ENCODE results near the gene ADAMTS2. TPM values are rescaled to one million over a fixed set of nuclear protein-coding genes. Genes with fewer than 3 reads are reported as not detected.

ADAMTS2 gene
- total RNA-seq, 3 donors from 2014 or later (not counting 1 experiment from before 2014, with no cell fraction given): 0.28 TPM; not detected in 2

DNA sequence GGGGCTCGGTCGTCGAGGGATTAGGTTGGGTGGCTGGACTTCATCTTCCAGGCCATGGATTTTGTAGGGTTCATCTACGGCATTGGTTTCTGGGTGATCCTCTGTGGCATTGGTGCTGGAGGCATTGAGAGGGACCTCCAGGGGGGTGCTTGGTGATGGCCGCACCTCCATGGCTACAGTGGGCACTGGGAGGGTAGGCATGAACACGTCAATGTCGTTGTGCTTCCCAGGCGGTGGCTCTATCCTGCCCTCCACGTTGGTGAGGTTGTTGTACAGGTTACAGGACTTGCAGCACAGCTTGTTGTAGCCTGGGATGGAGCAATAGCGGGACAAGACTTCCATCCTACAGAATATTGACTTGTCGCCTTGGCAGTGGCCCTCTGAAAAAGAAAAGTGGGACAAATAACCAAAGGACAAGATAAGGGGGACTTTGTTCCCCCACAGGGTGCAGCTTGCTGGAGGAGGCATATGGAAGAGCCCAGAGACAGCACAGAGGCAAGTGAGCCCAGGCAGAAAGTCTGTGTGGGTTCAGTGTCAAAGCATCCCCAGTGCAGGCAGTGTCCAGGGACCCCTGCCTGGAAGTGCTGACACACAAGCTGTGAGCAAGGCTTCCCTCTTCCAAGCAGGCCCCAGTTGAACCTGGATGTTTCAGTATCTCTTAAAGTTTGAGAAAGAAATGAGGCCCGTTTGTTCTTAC, 231.2 kb downstream of the ADAMTS2 start:
- H3K9me3 ChIP-seq (ENCODE audit: control insufficient read depth, insufficient read depth, low read length): peaks cover 39% of the 10 kb centered on the region
- no peak overlapping the region for H3K27ac ChIP-seq (ENCODE audit: low read length)
- no peak for DNase-seq
- no peaks in the 10 kb centered on the region for H3K4me1 ChIP-seq (ENCODE audit: control insufficient read depth, insufficient read depth, low read length)
- H3K4me3 Mint-ChIP-seq: no peak overlapping the region
- 85% methylated on average over 12 of the region's 12 CpGs for WGBS (ENCODE audit: insufficient coverage)
- H3K27me3 ChIP-seq (ENCODE audit: control insufficient read depth, insufficient read depth, low read length): no peaks in the 10 kb centered on the region
- no peak overlapping the region for H3K4me3 ChIP-seq (ENCODE audit: low read length)
- intact Hi-C loops (cut with micrococcal nuclease): no loop called here
- H3K4me1 Mint-ChIP-seq: no peaks in the 10 kb centered on the region
- H3K9me3 Mint-ChIP-seq: peaks cover 11 to 16% of the 10 kb centered on the region in 2 donors
- H3K36me3 ChIP-seq (ENCODE audit: control insufficient read depth, insufficient read depth, low read length): no peaks in the 10 kb centered on the region
- TF ChIP-seq, protein P1, sequence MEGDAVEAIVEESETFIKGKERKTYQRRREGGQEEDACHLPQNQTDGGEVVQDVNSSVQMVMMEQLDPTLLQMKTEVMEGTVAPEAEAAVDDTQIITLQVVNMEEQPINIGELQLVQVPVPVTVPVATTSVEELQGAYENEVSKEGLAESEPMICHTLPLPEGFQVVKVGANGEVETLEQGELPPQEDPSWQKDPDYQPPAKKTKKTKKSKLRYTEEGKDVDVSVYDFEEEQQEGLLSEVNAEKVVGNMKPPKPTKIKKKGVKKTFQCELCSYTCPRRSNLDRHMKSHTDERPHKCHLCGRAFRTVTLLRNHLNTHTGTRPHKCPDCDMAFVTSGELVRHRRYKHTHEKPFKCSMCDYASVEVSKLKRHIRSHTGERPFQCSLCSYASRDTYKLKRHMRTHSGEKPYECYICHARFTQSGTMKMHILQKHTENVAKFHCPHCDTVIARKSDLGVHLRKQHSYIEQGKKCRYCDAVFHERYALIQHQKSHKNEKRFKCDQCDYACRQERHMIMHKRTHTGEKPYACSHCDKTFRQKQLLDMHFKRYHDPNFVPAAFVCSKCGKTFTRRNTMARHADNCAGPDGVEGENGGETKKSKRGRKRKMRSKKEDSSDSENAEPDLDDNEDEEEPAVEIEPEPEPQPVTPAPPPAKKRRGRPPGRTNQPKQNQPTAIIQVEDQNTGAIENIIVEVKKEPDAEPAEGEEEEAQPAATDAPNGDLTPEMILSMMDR (IDR thresholded peaks at IDR 0.05): no peak
- H3K36me3 Mint-ChIP-seq: no peaks in the 10 kb centered on the region
- H3K27ac Mint-ChIP-seq: no peak overlapping the region
- no peak for ATAC-seq
- H3K27me3 Mint-ChIP-seq (ENCODE audit: low read depth in 2 of 2): no peaks in the 10 kb centered on the region

DNA sequence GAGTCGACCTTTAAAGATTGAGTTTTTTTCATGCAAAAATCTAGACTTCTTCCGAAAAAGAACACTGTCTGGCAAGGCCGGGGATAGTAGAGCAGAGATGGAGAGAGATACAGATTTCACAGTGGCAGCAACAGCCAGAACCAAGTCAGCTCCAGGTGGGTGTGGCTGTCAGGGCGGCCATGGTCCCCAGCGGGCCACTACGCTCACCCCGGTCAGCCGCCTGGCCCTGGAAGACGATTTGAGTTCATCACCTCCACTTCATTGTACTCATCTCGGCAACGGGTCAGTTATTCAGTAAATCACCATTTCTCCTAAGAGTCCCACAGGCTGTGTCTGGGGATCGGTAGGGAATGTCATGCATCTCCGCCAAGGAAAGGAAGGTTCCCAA, 232.1 kb downstream of the ADAMTS2 start:
- no peaks in the 10 kb centered on the region for H3K4me1 Mint-ChIP-seq
- H3K27me3 Mint-ChIP-seq (ENCODE audit: low read depth in 2 of 2): no peaks in the 10 kb centered on the region
- no peaks in the 10 kb centered on the region for H3K36me3 Mint-ChIP-seq
- H3K27ac Mint-ChIP-seq: no peak overlapping the region
- intact Hi-C loops (cut with micrococcal nuclease): no loop called here
- 95% methylated on average over 13 of the region's 13 CpGs for WGBS (ENCODE audit: insufficient coverage)
- TF ChIP-seq, protein P1 (IDR thresholded peaks at IDR 0.05): no peak
- ATAC-seq: no peak
- Histone ChIP-seq H3K36me3 (ENCODE audit: control insufficient read depth, insufficient read depth, low read length) (no peaks in the 10 kb centered on the region), H3K27me3 (ENCODE audit: control insufficient read depth, insufficient read depth, low read length) (no peaks in the 10 kb centered on the region), H3K27ac (ENCODE audit: low read length) (no peak overlapping the region), H3K4me3 (ENCODE audit: low read length) (no peak overlapping the region), H3K4me1 (ENCODE audit: control insufficient read depth, insufficient read depth, low read length) (no peaks in the 10 kb centered on the region), H3K9me3 (ENCODE audit: control insufficient read depth, insufficient read depth, low read length) (peaks cover 39% of the 10 kb centered on the region)
- H3K9me3 Mint-ChIP-seq: peaks cover 15 to 20% of the 10 kb centered on the region in 2 donors
- DNase-seq: no peak
- H3K4me3 Mint-ChIP-seq: no peak overlapping the region

DNA sequence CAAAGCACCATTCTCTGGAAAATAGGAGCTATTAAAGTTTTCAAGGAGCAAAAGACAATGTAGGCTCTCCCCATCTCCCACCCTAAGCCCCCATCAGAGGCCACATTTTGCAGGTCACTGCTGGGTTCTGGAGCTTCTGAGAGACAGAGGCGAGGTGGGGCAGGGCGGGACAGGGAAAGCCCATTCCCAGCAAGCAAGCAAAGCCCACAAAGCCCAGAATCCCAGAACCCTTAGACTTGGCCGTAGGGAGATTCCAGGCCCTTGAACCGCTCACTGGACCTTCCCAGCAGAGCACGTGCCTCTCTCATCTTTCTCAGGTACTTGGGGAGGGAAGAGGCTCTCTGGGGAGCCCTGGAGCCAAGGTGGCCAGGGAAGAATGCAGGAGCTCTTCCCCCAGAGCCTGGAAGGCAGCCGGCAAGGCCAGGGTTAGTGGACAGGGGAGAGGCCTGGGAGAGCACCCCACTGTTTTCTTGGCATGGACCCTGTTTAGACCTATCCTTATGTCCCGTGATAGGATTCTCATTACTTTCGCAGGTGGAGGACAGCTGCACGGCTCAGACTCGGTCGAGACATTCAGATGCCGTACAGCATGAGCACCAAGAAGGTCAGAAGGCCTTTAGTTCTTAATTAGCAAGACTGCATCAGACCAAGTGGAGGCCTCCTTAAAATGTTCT, 232.7 kb downstream of the ADAMTS2 start:
- Mint-ChIP-seq H3K27ac (no peak overlapping the region), H3K36me3 (peaks cover 4% of the 10 kb centered on the region), H3K27me3 (ENCODE audit: low read depth in 2 of 2) (no peaks in the 10 kb centered on the region), H3K4me1 (no peaks in the 10 kb centered on the region), H3K9me3 (peaks cover 17 to 23% of the 10 kb centered on the region in 2 donors), H3K4me3 (no peak overlapping the region)
- H3K4me3 ChIP-seq (ENCODE audit: low read length): no peak overlapping the region
- no peaks in the 10 kb centered on the region for H3K4me1 ChIP-seq (ENCODE audit: control insufficient read depth, insufficient read depth, low read length)
- DNase-seq (no peak), ATAC-seq (no peak)
- WGBS (ENCODE audit: insufficient coverage): 93% methylated on average over 12 of the region's 12 CpGs
- H3K27ac ChIP-seq (ENCODE audit: low read length): no peak overlapping the region
- TF ChIP-seq, protein P1 (IDR thresholded peaks at IDR 0.05): no peak
- H3K9me3 ChIP-seq (ENCODE audit: control insufficient read depth, insufficient read depth, low read length): peaks cover 39% of the 10 kb centered on the region
- H3K27me3 ChIP-seq (ENCODE audit: control insufficient read depth, insufficient read depth, low read length): no peaks in the 10 kb centered on the region
- intact Hi-C loops (cut with micrococcal nuclease): no loop called here
- no peaks in the 10 kb centered on the region for H3K36me3 ChIP-seq (ENCODE audit: control insufficient read depth, insufficient read depth, low read length)

All from natural killer cell (primary cell).